ENCODE measurements around the gene MAEA.

Gene MAEA

GRCh38 chr4:1382776-1383727 is 93.4 kb downstream of the MAEA start:
- H3K4me1 ChIP-seq (ENCODE audit: control insufficient read depth, low read length): no peaks in the 10 kb centered on the region
- H4K20me1 ChIP-seq (ENCODE audit: control insufficient read depth, insufficient read depth, low read depth, low read length): no peaks in the 10 kb centered on the region
- H3K79me2 ChIP-seq (ENCODE audit: control insufficient read depth, low read length): no peaks in the 10 kb centered on the region
- no peaks in the 10 kb centered on the region for H3F3A ChIP-seq (ENCODE audit: control insufficient read depth, insufficient read depth)
- no peak overlapping the region for H3K4me3 ChIP-seq (ENCODE audit: low read length)
- H3K27me3 ChIP-seq (ENCODE audit: control insufficient read depth, low read length): no peaks in the 10 kb centered on the region
- H3K9me2 ChIP-seq (replicated peaks; ENCODE audit: control insufficient read depth, low read length): no peaks in the 10 kb centered on the region
- H3K36me3 ChIP-seq (ENCODE audit: control insufficient read depth, low read length): no peaks in the 10 kb centered on the region
- H3K27ac ChIP-seq (ENCODE audit: low read depth, low read length): no peak overlapping the region
- no peak for TF ChIP-seq CTCF (IDR thresholded peaks at IDR 0.05; ENCODE audit: low read depth, low read length, poor library complexity, severe bottlenecking)
- TF ChIP-seq EZH2phosphoT487 (IDR thresholded peaks at IDR 0.05; ENCODE audit: borderline replicate concordance, low read length): no peak
- H3K4me2 ChIP-seq (ENCODE audit: low read length): no peak overlapping the region
- no peaks in the 10 kb centered on the region for H3K9me3 ChIP-seq (ENCODE audit: control insufficient read depth, insufficient read depth, low read length)

GRCh38 chr4:1383728-1384591 is 94.3 kb downstream of the MAEA start:
- Histone ChIP-seq H3K36me3 (ENCODE audit: control insufficient read depth, low read length) (peaks cover 3% of the 10 kb centered on the region; the same call in 1 of the 2 replicates), H3F3A (ENCODE audit: control insufficient read depth, insufficient read depth) (no peaks in the 10 kb centered on the region), H3K27me3 (ENCODE audit: control insufficient read depth, low read length) (no peaks in the 10 kb centered on the region), H3K4me2 (ENCODE audit: low read length) (no peak overlapping the region), H3K4me1 (ENCODE audit: control insufficient read depth, low read length) (no peaks in the 10 kb centered on the region), H3K9me3 (ENCODE audit: control insufficient read depth, insufficient read depth, low read length) (peaks cover 7% of the 10 kb centered on the region; the same call in 1 of the 2 replicates), H3K79me2 (ENCODE audit: control insufficient read depth, low read length) (no peaks in the 10 kb centered on the region), H3K9me2 (replicated peaks; ENCODE audit: control insufficient read depth, low read length) (no peaks in the 10 kb centered on the region), H4K20me1 (ENCODE audit: control insufficient read depth, insufficient read depth, low read depth, low read length) (no peaks in the 10 kb centered on the region), H3K27ac (ENCODE audit: low read depth, low read length) (no peak overlapping the region), H3K4me3 (ENCODE audit: low read length) (no peak overlapping the region)
- TF ChIP-seq EZH2phosphoT487 (IDR thresholded peaks at IDR 0.05; ENCODE audit: borderline replicate concordance, low read length) (no peak), CTCF (IDR thresholded peaks at IDR 0.05; ENCODE audit: low read depth, low read length, poor library complexity, severe bottlenecking) (no peak)

GRCh38 chr4:1384675-1385372 is 95.1 kb downstream of the MAEA start:
- Histone ChIP-seq H3K4me3 (ENCODE audit: low read length) (no peak overlapping the region), H3K9me3 (ENCODE audit: control insufficient read depth, insufficient read depth, low read length) (peaks cover 7% of the 10 kb centered on the region; the same call in 1 of the 2 replicates), H3K27me3 (ENCODE audit: control insufficient read depth, low read length) (no peaks in the 10 kb centered on the region), H4K20me1 (ENCODE audit: control insufficient read depth, insufficient read depth, low read depth, low read length) (no peaks in the 10 kb centered on the region), H3K79me2 (ENCODE audit: control insufficient read depth, low read length) (no peaks in the 10 kb centered on the region), H3K36me3 (ENCODE audit: control insufficient read depth, low read length) (peaks cover 3% of the 10 kb centered on the region; the same call in 1 of the 2 replicates), H3K4me2 (ENCODE audit: low read length) (no peak overlapping the region), H3F3A (ENCODE audit: control insufficient read depth, insufficient read depth) (no peaks in the 10 kb centered on the region), H3K27ac (ENCODE audit: low read depth, low read length) (no peak overlapping the region), H3K4me1 (ENCODE audit: control insufficient read depth, low read length) (no peaks in the 10 kb centered on the region), H3K9me2 (replicated peaks; ENCODE audit: control insufficient read depth, low read length) (no peaks in the 10 kb centered on the region)
- no peak for TF ChIP-seq EZH2phosphoT487 (IDR thresholded peaks at IDR 0.05; ENCODE audit: borderline replicate concordance, low read length)
- TF ChIP-seq CTCF (IDR thresholded peaks at IDR 0.05; ENCODE audit: low read depth, low read length, poor library complexity, severe bottlenecking): no peak

Measured in DOHH2 (cell line).